Endothelial cell of umbilical vein (primary cell): ENCODE results near the gene NCOA7. TPM values are rescaled to one million over a fixed set of nuclear protein-coding genes. Genes with fewer than 3 reads are reported as not detected.

ENCODE experiments used
- Bru-seq: library from RNA; stranded (reverse); fragments of 400-500 nt; gene quantifications from one replicate; lab custom pipeline; 2021; lab: Mats Ljungman, UMichigan
- BruChase-seq, 2 experiments: library from RNA; stranded (reverse); fragments of 400-500 nt; gene quantifications; one replicate each; lab custom pipeline; 2021; lab: Mats Ljungman, UMichigan
- BruUV-seq: library from RNA; stranded (reverse); fragments of 400-500 nt; replicated peaks from 2 replicates; lab custom pipeline; 2021; lab: Mats Ljungman, UMichigan
- CTCF ChIA-PET: fragments of 300-600, 350-600 bp; sonication (Branson Sonifier 250); formaldehyde crosslinking; loops from one replicate; lab custom pipeline; 2021; ENCODE audit warnings: antibody characterized with exemption, inconsistent platforms; lab: Charles Lee
- POLR2A ChIA-PET: fragments of 300-600, 350-600 bp; sonication (Branson Sonifier 250); formaldehyde crosslinking; loops from one replicate; lab custom pipeline; 2021; ENCODE audit warnings: antibody characterized with exemption, inconsistent platforms; lab: Charles Lee
- DNase-seq: peaks from one replicate; pipeline ENCODE4 v3.0.0-alpha.2; 2011; ENCODE audit warnings: low read depth, low spot score
- FAIRE-seq: peaks from 2 replicates; lab custom pipeline; 2011; peaks lifted over from hg19 to GRCh38; lab: Jason Lieb, UNC
- H2AFZ ChIP-seq: 2 replicates; pipeline ENCODE4 v1.6.0; 2012; ENCODE audit warnings: low read depth, low read length, control low read depth, inconsistent platforms
- H3K27ac ChIP-seq: 2 replicates; pipeline ENCODE4 v1.5.1; 2011; ENCODE audit warnings: low read depth, mild to moderate bottlenecking, control low read depth, low read length, moderate library complexity; ENCODE audit not compliant: insufficient read depth
- H3K27me3 ChIP-seq, 2 experiments: 2 replicates each; pipeline versions ENCODE4 v1.6.0 to v1.6.1; 2011; ENCODE audit warnings: low read length in 2 of 2, mixed read lengths in 1 of 2; ENCODE audit not compliant: control insufficient read depth in 2 of 2, insufficient read depth in 2 of 2
- H3K36me3 ChIP-seq, 2 experiments: 2 replicates in 1 of 2; 3 replicates in 1 of 2; pipeline ENCODE4 v1.5.1; 2011; ENCODE audit warnings: low read length in 2 of 2, mild to moderate bottlenecking in 1 of 2, moderate library complexity in 1 of 2; ENCODE audit not compliant: control insufficient read depth in 2 of 2, insufficient read depth in 2 of 2; ENCODE audit errors: extremely low read depth in 1 of 2
- H3K4me1 ChIP-seq: 3 replicates; pipeline ENCODE4 v1.5.1; 2011; ENCODE audit warnings: mild to moderate bottlenecking, low read length; ENCODE audit not compliant: control insufficient read depth, insufficient read depth; ENCODE audit errors: extremely low read depth
- H3K4me2 ChIP-seq: 2 replicates; pipeline ENCODE4 v1.6.1; 2011; ENCODE audit warnings: low read length, control low read depth, mixed read lengths; ENCODE audit not compliant: insufficient read depth
- H3K4me3 ChIP-seq, 3 experiments: fragments of 200-600 bp in 1 of 3; sonication (generic), shearing (Covaris generic) in 1 of 3; replicated peaks in 1 of 3; 2 replicates each; pipeline ENCODE4 v1.5.1; 2011 to 2016; ENCODE audit warnings: control low read depth in 3 of 3, low read length in 3 of 3, mild to moderate bottlenecking in 2 of 3, inconsistent platforms in 1 of 3, low read depth in 1 of 3, moderate library complexity in 1 of 3; ENCODE audit not compliant: insufficient read depth in 1 of 3
- H3K79me2 ChIP-seq: 2 replicates; pipeline ENCODE4 v1.6.0; 2012; ENCODE audit warnings: low read length, inconsistent platforms; ENCODE audit not compliant: control insufficient read depth, insufficient read depth
- H3K9ac ChIP-seq: replicated peaks from 2 replicates; pipeline ENCODE3; 2011; ENCODE audit warnings: low read length, control low read depth; ENCODE audit not compliant: insufficient read depth; ENCODE audit errors: extremely low read depth
- H3K9me1 ChIP-seq: replicated peaks from 3 replicates; pipeline ENCODE4 v1.6.0; 2011; ENCODE audit warnings: mild to moderate bottlenecking, low read length; ENCODE audit not compliant: control insufficient read depth, insufficient read depth; ENCODE audit errors: extremely low read depth
- H3K9me3 ChIP-seq: replicated peaks from 2 replicates; pipeline ENCODE4 v1.5.1; 2012; ENCODE audit warnings: low read length, inconsistent platforms; ENCODE audit not compliant: control insufficient read depth, insufficient read depth
- H4K20me1 ChIP-seq: replicated peaks from 2 replicates; pipeline ENCODE3; 2011; ENCODE audit warnings: mild to moderate bottlenecking, low read length; ENCODE audit not compliant: control insufficient read depth, insufficient read depth; ENCODE audit errors: extremely low read depth
- MAX ChIP-seq: IDR thresholded peaks from 2 replicates; pipeline ENCODE4 v1.6.1; 2011; ENCODE audit not compliant: insufficient read depth, insufficient read length
- POLR2A ChIP-seq: IDR thresholded peaks from 2 replicates; pipeline ENCODE4 v1.6.1; 2012; ENCODE audit warnings: low read depth, mild to moderate bottlenecking, control low read depth, low read length
- POLR2AphosphoS5 ChIP-seq: IDR thresholded peaks from 2 replicates; pipeline ENCODE4 v1.6.1; 2012; ENCODE audit warnings: low read depth, mild to moderate bottlenecking, control low read depth, low read length, moderate library complexity; ENCODE audit not compliant: insufficient read depth
- dilution Hi-C: fragments of 300-500 bp; cut with MboI; formaldehyde crosslinking; loops from one replicate; pipeline ENCODE4 v1.15.0; 2019; ENCODE audit warnings: low sequenced_read_pairs; ENCODE audit not compliant: extremely low pct_ligation_motif_present
- intact Hi-C: fragments of 100-400 bp; cut with micrococcal nuclease; formaldehyde crosslinking; loops from one replicate; pipeline ENCODE4 v1.10.0; 2022
- long read RNA-seq: library from polyadenylated mRNA; stranded (forward); transcript quantifications from one replicate; pipeline ENCODE4 v2.0.0, GENCODE V29; 2021
- polyA minus RNA-seq, 3 experiments: library from RNA; depleted of rRNA, polyadenylated mRNA; stranded (reverse); fragments of >200 nt; gene quantifications; 1 replicate in 1 of 3; 2 replicates in 2 of 3; pipeline ENCODE4 v1.2.3, GENCODE V29; 2011
- polyA plus RNA-seq, 4 experiments: library from polyadenylated mRNA; depleted of rRNA in 3 of 4; stranded (reverse) in 3 of 4; unstranded in 1 of 4; fragments of >200 nt; gene quantifications; 2 replicates each; pipeline versions ENCODE4 v1.2.1 to v1.2.3, GENCODE V29; 2011 to 2012; ENCODE audit warnings: missing spikeins in 1 of 4
- total RNA-seq: library from RNA; stranded (reverse); gene quantifications from 2 replicates; pipeline ENCODE4 v1.2.3, GENCODE V29; 2021

The NCOA7 gene
- 58.2 and 71.2 TPM in 2 replicates for total RNA-seq
- polyA plus RNA-seq, result 20.3 and 27.7 TPM in 2 replicates
- polyA plus RNA-seq (2011; cell fraction: cytosol; rRNA removed), result 25.3 and 29.9 TPM in 2 replicates
- 57.9 and 62.1 TPM in 2 replicates for polyA plus RNA-seq (2011; cell fraction: nucleus; rRNA removed)
- 39.7 and 40.1 TPM in 2 replicates for polyA plus RNA-seq (2012)
- 111 and 159 TPM in 2 replicates for polyA minus RNA-seq
- 52.8 TPM for polyA minus RNA-seq (2011; cell fraction: cytosol; rRNA and poly(A)+ RNA removed)
- 62.9 and 65.0 TPM in 2 replicates for polyA minus RNA-seq (2011; cell fraction: nucleus; rRNA and poly(A)+ RNA removed)
- percentile 93 among the genes with signal in this experiment for Bru-seq, nascent RNA
- BruChase-seq, experiment 1, labeled RNA remaining after a 6-hour chase, result percentile 69 among the genes with signal in this experiment
- percentile 77 among the genes with signal in this experiment for BruChase-seq, experiment 2, labeled RNA remaining after a 2-hour chase
- long read RNA-seq, full-length matches to known transcripts, result 17 of 39 reads
- long read RNA-seq, partial matches to known transcripts, result 8 of 39 reads
- long read RNA-seq, other reads (novel, unspliced or antisense), result 14 of 39 reads

- ChIA-PET POLR2A (interaction anchor here (0.6 to 2.6 kb wide), 12 partner anchors 9 to 829 kb away, joined by 3 to 10 read pairs (median 3); partner anchors contain the start of genes RNF217 and TRMT11), CTCF (interaction anchor here (0.6 to 11.1 kb wide), 41 partner anchors 9 to 1476 kb away, joined by 3 to 138 read pairs (median 6); partner anchors contain the start of genes HINT3, RNF146 and TRMT11)
- FAIRE-seq, result no peak
- H3K27ac ChIP-seq, result peak within 1 kb of the TSS; percentile 81
- H2AFZ ChIP-seq, result peak within 1 kb of the TSS; percentile 70
- peak within 1 kb of the TSS; percentile 98 for H3K4me2 ChIP-seq
- no peaks in the 10 kb centered on the region for H3K9me1 ChIP-seq
- peak within 1 kb of the TSS; percentile 84 for H3K9ac ChIP-seq
- dilution Hi-C loops, result no loop called here
- H3K4me1 ChIP-seq, result peaks cover 42% of the 10 kb centered on the region
- H3K79me2 ChIP-seq, result peaks cover 35% of the 10 kb centered on the region
- no peaks in the 10 kb centered on the region for H3K9me3 ChIP-seq
- no peaks in the 10 kb centered on the region for H3K27me3 ChIP-seq
- TF ChIP-seq MAX (no peak), POLR2A (peak; percentile 83), POLR2AphosphoS5 (peak; percentile 80)
- no peaks in the 10 kb centered on the region for H3K36me3 ChIP-seq
- BruUV-seq, result no TSS peak
- peak; percentile 84 for DNase-seq
- no peaks in the 10 kb centered on the region for H4K20me1 ChIP-seq
- intact Hi-C loops, result loop anchor here (1.0 to 5.0 kb wide), 8 partner anchors 9 to 184 kb away; partner anchors contain the start of gene HINT3
- H3K4me3 ChIP-seq, result peak within 1 kb of the TSS; percentile 87 to 96 (median 87)
Measured at GRCh38 chr6:125790358-125791150, at the start of gene NCOA7. Gene NCOA7 (plus strand): TSS chr6:125790960. CDS start chr6:125815355, 24,395 bp downstream.
